ENCODE data around the gene ELAC2. TPM values are rescaled to one million over a fixed set of nuclear protein-coding genes. Genes with fewer than 3 reads are reported as not detected.

Gene ELAC2
- total RNA-seq, 4 donors from 2014 or later: 70.7 to 78.7 (median 76.2) TPM

DNA sequence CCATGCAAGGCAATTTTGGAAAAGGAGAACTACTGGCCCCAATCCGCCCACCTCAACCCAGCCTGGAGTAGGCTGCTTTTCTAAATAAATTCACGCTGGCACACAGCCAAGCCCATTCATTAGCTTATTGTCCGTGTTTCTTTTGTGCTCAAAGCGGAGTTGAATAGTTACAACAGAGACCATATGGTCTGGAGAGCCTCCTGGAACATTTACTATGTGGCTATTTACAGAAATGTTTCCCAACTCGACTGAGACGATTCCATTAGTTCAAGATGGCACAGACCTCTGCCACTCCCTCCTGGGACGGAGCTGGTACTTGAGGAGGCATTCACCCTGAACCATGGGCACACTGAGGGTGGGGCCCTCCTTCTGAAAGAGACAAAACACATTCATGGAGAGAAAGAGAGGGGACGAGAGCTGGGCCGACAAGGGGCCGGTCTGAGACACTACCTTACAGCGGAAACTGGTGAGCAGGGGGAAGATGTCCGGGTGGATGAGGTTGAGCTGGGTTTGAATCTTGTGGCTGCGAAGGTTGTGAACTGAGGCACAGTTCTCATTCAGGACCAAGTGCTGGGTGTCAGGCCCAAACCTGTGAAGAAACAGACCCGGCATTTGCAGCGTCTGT, 15.7 kb downstream of the ELAC2 start:
- peak in 1 of 2 donors; percentile 59 for ATAC-seq
- TF ChIP-seq, protein P1, sequence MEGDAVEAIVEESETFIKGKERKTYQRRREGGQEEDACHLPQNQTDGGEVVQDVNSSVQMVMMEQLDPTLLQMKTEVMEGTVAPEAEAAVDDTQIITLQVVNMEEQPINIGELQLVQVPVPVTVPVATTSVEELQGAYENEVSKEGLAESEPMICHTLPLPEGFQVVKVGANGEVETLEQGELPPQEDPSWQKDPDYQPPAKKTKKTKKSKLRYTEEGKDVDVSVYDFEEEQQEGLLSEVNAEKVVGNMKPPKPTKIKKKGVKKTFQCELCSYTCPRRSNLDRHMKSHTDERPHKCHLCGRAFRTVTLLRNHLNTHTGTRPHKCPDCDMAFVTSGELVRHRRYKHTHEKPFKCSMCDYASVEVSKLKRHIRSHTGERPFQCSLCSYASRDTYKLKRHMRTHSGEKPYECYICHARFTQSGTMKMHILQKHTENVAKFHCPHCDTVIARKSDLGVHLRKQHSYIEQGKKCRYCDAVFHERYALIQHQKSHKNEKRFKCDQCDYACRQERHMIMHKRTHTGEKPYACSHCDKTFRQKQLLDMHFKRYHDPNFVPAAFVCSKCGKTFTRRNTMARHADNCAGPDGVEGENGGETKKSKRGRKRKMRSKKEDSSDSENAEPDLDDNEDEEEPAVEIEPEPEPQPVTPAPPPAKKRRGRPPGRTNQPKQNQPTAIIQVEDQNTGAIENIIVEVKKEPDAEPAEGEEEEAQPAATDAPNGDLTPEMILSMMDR (IDR thresholded peaks at IDR 0.05 in 4 of 5, conservative IDR thresholded peaks at IDR 0.05 in 1 of 5): no peak
- no peak for TF ChIP-seq POLR2A (IDR thresholded peaks at IDR 0.05)
- Histone ChIP-seq H3K4me3 (no peak overlapping the region), H3K9me3 (no peaks in the 10 kb centered on the region), H3K36me3 (peaks cover 10 to 95% of the 10 kb centered on the region in 2 donors), H3K27me3 (no peaks in the 10 kb centered on the region), H3K27ac (peak overlapping the region in 1 of 4 donors; percentile 57), H3K4me1 (peaks cover 0 to 6% of the 10 kb centered on the region in 2 donors)
- no peak for DNase-seq
- intact Hi-C loops (cut with DNase I; ENCODE audit: low total_unique reads) (loop anchor here (5.0 kb wide), 2 partner anchors 75 to 450 kb away; no protein-coding TSS in a partner anchor), in situ Hi-C loops (cut with MboI; ENCODE audit: low sequenced_read_pairs in 4 of 4) (loop anchor here in 3 of 4 donors (10.0 to 25.0 kb wide), 3 partner anchors 465 to 990 kb away; partner anchors contain the start of gene MAP2K4 (in 1 of the 3))

- no peaks in the 10 kb centered on the region for H3K9me3 ChIP-seq
- TF ChIP-seq, protein P1 (IDR thresholded peaks at IDR 0.05 in 4 of 5, conservative IDR thresholded peaks at IDR 0.05 in 1 of 5): no peak
- H3K27me3 ChIP-seq: no peaks in the 10 kb centered on the region
- DNase-seq (no peak), ATAC-seq (no peak)
- H3K4me1 ChIP-seq: peaks cover 0 to 6% of the 10 kb centered on the region in 2 donors
- H3K27ac ChIP-seq: no peak overlapping the region
- in situ Hi-C loops (cut with MboI; ENCODE audit: low sequenced_read_pairs in 4 of 4) (loop anchor here in 3 of 4 donors (10.0 to 25.0 kb wide), 3 partner anchors 463 to 988 kb away; partner anchors contain the start of gene MAP2K4 (in 1 of the 3)), intact Hi-C loops (cut with DNase I; ENCODE audit: low total_unique reads) (loop anchor here (5.0 kb wide), 2 partner anchors 73 to 448 kb away; no protein-coding TSS in a partner anchor)
- H3K36me3 ChIP-seq: peaks cover 13 to 96% of the 10 kb centered on the region in 2 donors
- H3K4me3 ChIP-seq: no peak overlapping the region
Observed at GRCh38 chr17:13000561-13000960, 17.3 kb downstream of the ELAC2 start.

GRCh38 chr17:12998874-12999273, 19.0 kb downstream of the ELAC2 start:
- DNase-seq (no peak), ATAC-seq (no peak)
- peaks cover 16 to 99% of the 10 kb centered on the region in 2 donors for H3K36me3 ChIP-seq
- in situ Hi-C loops (cut with MboI; ENCODE audit: low sequenced_read_pairs in 4 of 4) (no loop called here), intact Hi-C loops (cut with DNase I; ENCODE audit: low total_unique reads) (no loop called here)
- H3K4me3 ChIP-seq: no peak overlapping the region
- TF ChIP-seq POLR2A (IDR thresholded peaks at IDR 0.05): no peak
- TF ChIP-seq, protein P1 (IDR thresholded peaks at IDR 0.05 in 4 of 5, conservative IDR thresholded peaks at IDR 0.05 in 1 of 5): no peak
- no peaks in the 10 kb centered on the region for H3K27me3 ChIP-seq
- H3K27ac ChIP-seq: no peak overlapping the region
- no peaks in the 10 kb centered on the region for H3K9me3 ChIP-seq
- H3K4me1 ChIP-seq: peaks cover 0 to 3% of the 10 kb centered on the region in 2 donors

DNA sequence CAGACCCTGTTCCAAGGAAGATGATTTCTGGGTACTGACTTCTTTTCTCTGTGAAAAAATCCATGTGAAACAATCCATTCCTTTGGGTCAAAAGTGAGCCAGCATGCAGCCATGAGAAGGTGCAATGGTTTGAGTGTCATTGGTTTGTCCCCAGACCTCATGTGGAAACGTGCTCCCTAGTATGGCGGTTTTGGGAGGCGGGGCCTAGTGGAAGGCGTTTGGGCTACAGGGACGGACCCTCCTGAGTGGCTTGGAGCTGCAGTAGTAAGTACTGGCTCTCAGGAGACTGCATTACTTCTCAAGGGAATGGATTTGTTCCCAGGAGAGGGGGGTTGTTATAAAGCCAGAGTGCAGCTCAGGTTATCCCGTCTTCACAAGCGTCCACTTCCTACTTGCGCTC, 19.4 kb downstream of the ELAC2 start:
- H3K4me3 ChIP-seq: no peak overlapping the region
- peaks cover 16 to 99% of the 10 kb centered on the region in 2 donors for H3K36me3 ChIP-seq
- no peaks in the 10 kb centered on the region for H3K9me3 ChIP-seq
- H3K4me1 ChIP-seq: no peaks in the 10 kb centered on the region
- ATAC-seq (no peak), DNase-seq (no peak)
- in situ Hi-C loops (cut with MboI; ENCODE audit: low sequenced_read_pairs in 4 of 4): no loop called here
- intact Hi-C loops (cut with DNase I; ENCODE audit: low total_unique reads): no loop called here
- TF ChIP-seq POLR2A (IDR thresholded peaks at IDR 0.05): no peak
- TF ChIP-seq, protein P1 (IDR thresholded peaks at IDR 0.05 in 4 of 5, conservative IDR thresholded peaks at IDR 0.05 in 1 of 5): no peak
- H3K27me3 ChIP-seq: no peaks in the 10 kb centered on the region
- no peak overlapping the region for H3K27ac ChIP-seq
